GM12864 (cell line): Measurements from ENCODE around the gene VSIG10.
"Not testable (repeated sequence)": the region's sequence is repeated elsewhere in the genome, so short reads cannot be mapped to it uniquely, and the experiment has no call there.

ENCODE experiments used
- DNase-seq: peaks from one replicate; pipeline ENCODE4 v3.0.0-alpha.2; 2011; ENCODE audit warnings: low read depth
- H3K4me3 ChIP-seq: 2 replicates; pipeline ENCODE4 v1.5.1; 2011; ENCODE audit warnings: mild to moderate bottlenecking, low read depth, low read length, control low read depth
- CTCF ChIP-seq: IDR thresholded peaks from 2 replicates; pipeline ENCODE4 v1.5.1; 2011; ENCODE audit warnings: low read depth, mild to moderate bottlenecking, moderate library complexity, low read length, control low read depth, inconsistent platforms; ENCODE audit errors: missing control alignments

VSIG10 gene

GRCh38 chr12:118033323-118033722 is 70.5 kb downstream of the VSIG10 start:
- no peak for TF ChIP-seq CTCF
- DNase-seq, result no peak
- no peak overlapping the region for H3K4me3 ChIP-seq

DNA sequence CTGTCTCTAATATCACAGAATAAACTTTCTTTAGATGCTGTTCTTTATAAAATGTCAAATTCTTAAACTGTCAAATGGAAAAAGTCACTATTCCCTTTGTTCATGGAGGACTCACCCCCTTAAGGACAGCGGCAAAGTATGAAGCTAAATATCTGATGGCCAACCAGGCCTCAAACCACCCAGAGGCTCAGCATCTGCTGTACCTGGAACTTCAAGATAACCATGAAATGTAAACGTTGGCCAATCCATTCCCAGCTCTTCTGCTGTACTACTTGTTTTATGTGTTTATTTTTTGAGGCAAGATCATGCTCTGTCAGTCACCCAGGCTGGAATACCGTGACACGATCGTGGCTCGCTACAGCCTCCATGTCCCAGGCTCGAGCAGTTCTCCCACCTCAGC is 71.6 kb downstream of the VSIG10 start:
- no peak for TF ChIP-seq CTCF
- no peak overlapping the region for H3K4me3 ChIP-seq
- no peak for DNase-seq

GRCh38 chr12:118029166-118029565 is 74.6 kb downstream of the VSIG10 start:
- H3K4me3 ChIP-seq, result no peak overlapping the region
- TF ChIP-seq CTCF, result no peak
- no peak for DNase-seq

DNA sequence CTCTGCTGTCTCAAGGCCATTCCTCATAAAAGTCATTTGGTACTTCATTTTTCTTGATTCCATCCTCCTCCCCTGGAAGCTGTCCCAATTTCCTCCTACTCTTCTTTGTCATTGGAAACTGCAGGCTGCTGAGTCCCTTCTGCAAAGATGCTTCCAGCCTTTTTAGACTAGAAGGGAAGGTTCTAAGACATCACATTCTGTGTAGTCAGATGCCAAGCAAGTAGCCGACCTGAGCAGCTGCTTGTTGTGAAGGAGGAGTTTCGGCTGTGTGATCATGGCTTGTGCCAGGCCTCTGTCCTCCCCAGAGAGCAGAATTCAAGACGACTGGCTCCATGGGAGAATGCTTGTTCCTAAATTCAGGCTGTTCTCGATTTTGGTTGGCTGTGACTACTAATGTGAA is 78.6 kb downstream of the VSIG10 start:
- H3K4me3 ChIP-seq, result no peak overlapping the region
- TF ChIP-seq CTCF, result no peak
- DNase-seq, result no peak

DNA sequence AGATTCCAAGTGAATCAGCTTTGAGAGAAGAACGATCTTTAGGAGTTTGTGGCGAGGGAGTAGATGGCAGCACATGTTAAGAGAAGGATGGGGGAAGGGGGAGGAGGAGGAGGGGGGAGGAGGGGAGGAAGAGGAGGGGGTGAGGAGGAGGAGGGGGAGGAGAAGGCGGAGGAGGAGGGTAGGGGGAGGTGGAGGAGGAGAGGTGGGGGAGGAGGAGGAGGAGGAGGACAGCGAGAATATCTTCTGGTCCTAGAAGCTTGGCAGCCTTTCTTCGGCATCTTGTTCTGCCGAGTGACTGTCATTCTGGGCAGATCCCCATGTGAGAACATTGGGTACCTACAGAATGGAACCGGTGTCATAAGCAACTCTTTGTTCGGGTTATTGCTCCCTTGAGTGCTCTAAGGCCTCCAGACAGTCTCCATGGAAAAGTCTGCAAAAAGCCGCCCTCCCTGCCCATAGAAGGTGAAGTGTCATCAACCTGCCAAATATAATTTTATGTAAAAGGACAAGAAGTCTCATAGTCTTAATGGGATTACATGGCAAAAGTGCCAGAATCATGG is 80.4 kb downstream of the VSIG10 start:
- no peak for DNase-seq
- no peak overlapping the region for H3K4me3 ChIP-seq
- no peak for TF ChIP-seq CTCF

DNA sequence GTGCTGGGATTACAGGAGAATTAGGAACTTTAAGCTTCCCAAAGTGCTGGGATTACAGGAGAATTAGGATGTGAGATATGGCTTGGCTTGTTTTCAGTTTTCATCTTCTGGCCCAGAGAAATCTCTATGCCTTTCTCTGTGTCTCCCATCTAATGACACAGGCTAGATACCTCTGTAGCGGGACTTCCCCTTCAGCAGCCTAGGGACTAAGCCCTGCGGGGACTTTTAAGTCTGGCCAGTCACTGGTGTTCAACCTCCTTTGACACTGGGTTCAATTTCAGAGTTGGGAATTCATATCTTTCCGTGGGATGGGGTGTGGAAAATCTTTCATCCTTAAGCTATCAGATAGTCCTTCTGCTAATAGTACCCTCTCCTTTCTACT is 81.1 kb downstream of the VSIG10 start:
- H3K4me3 ChIP-seq, result no peak overlapping the region
- TF ChIP-seq CTCF, result no peak
- DNase-seq, result no peak

DNA sequence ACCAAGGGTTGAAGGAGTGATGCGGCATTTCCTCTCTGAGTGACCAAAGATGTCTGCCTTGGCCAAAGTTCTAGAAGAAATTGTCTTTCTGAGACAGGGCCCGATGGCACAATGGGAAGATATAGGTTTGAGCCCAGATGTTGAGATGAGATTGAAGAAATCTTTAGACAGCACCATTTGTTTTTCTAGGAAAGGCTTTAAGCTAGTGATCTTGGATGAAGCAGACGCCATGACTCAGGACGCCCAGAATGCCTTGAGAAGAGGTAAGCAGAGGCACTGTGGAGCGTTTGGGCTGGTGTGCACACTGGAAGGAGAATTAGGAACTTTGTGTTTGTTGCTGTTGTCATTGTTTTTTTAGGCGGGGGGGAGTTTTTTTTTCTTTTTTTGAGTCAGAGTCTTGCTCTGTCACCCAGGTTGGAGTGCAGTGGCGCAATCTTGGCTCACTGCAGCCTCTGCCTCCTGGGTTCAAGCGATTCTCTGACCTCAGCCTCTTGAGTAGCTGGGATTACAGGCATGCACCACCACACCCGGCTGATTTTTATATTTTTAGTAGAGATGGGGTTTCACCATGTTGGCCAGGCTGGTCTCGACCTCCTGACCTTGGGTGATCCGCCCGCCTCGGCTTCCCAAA is 81.6 kb downstream of the VSIG10 start:
- not testable (repeated sequence) for DNase-seq, H3K4me3 ChIP-seq
